H1 (cell line): ENCODE measurements around the gene CNKSR2. TPM values are rescaled to one million over a fixed set of nuclear protein-coding genes. Genes with fewer than 3 reads are reported as not detected.

Experiments
- BACH1 ChIP-seq: IDR thresholded peaks from 2 replicates; pipeline ENCODE4 v1.6.1; 2012; ENCODE audit warnings: low read length, improper control_type of control experiment
- CBX5 ChIP-seq: fragments of 300-800, 300-1000 bp; sonication (generic); IDR thresholded peaks from 2 replicates; pipeline ENCODE4 v1.7.1; 2016; ENCODE audit warnings: antibody characterized with exemption, low read length, low read depth
- CEBPB ChIP-seq: IDR thresholded peaks from 2 replicates; pipeline ENCODE4 v1.6.1; 2012; ENCODE audit warnings: low read depth, low read length
- CHD1 ChIP-seq: IDR thresholded peaks from 2 replicates; pipeline ENCODE4 v1.6.1; 2012; ENCODE audit warnings: low read depth, low read length, improper control_type of control experiment
- CHD7 ChIP-seq: fragments of 300-600 bp; sonication (generic); IDR thresholded peaks from 2 replicates; pipeline ENCODE4 v1.7.1; 2012; ENCODE audit warnings: low read length, moderate library complexity, mild to moderate bottlenecking, inconsistent platforms; ENCODE audit not compliant: insufficient replicate concordance
- CTBP2 ChIP-seq: IDR thresholded peaks from 2 replicates; pipeline ENCODE4 v1.7.0; 2011; ENCODE audit warnings: borderline replicate concordance, mild to moderate bottlenecking, moderate library complexity, mixed read lengths, low read length; ENCODE audit not compliant: insufficient read depth, insufficient read length
- EGR1 ChIP-seq: IDR thresholded peaks from 2 replicates; pipeline ENCODE4 v1.6.1; 2011; ENCODE audit warnings: low read depth, low read length, borderline replicate concordance
- KDM5A ChIP-seq: fragments of 200-600 bp; IDR thresholded peaks from 2 replicates; pipeline ENCODE4 v1.7.1; 2012; ENCODE audit warnings: mild to moderate bottlenecking, low read length, inconsistent platforms, mixed read lengths
- NANOG ChIP-seq: IDR thresholded peaks from 2 replicates; pipeline ENCODE4 v1.6.1; 2011; ENCODE audit warnings: low read length, low read depth, mild to moderate bottlenecking, inconsistent platforms; ENCODE audit not compliant: insufficient read depth, poor library complexity, severe bottlenecking
- NRF1 ChIP-seq: IDR thresholded peaks from 2 replicates; pipeline ENCODE4 v1.6.1; 2011; ENCODE audit warnings: mild to moderate bottlenecking, low read depth, low read length, improper control_type of control experiment
- POLR2A ChIP-seq, 2 experiments: IDR thresholded peaks; 1 replicate in 1 of 2; 2 replicates in 1 of 2; pipeline ENCODE4 v1.6.1; 2011; ENCODE audit warnings: low read depth in 2 of 2, low read length in 2 of 2, mild to moderate bottlenecking in 2 of 2; ENCODE audit errors: control extremely low read depth in 1 of 2
- RXRA ChIP-seq: IDR thresholded peaks from 2 replicates; pipeline ENCODE4 v1.6.1; 2011; ENCODE audit warnings: low read depth, mild to moderate bottlenecking, low read length, moderate library complexity; ENCODE audit not compliant: insufficient read depth
- polyA plus RNA-seq, 7 experiments: library from polyadenylated mRNA; depleted of rRNA in 3 of 7; stranded (reverse) in 5 of 7; unstranded in 2 of 7; fragments of >200 nt in 5 of 7; fragments of 200-250 nt in 2 of 7; gene quantifications; 1 replicate in 5 of 7; 2 replicates in 1 of 7; 4 replicates in 1 of 7; pipeline versions ENCODE4 v1.2.1 to v1.2.3, GENCODE V29; 2011 to 2013; ENCODE audit warnings: missing spikeins in 2 of 7, mixed read lengths in 2 of 7
- total RNA-seq: library from RNA; stranded (reverse); fragmentation: NEBNext Ultra II Directional; extraction: Animal tissue kit (Norgen Biotek cat#: 25700); gene quantifications from 2 replicates; pipeline ENCODE4 v1.2.1, GENCODE V29; 2021

The CNKSR2 gene
- total and polyA plus RNA-seq, 2 of the 8 experiments (the other 6 are each of a cell fraction or from before 2014, with no cell fraction given): 5.5 to 16.3 TPM

DNA sequence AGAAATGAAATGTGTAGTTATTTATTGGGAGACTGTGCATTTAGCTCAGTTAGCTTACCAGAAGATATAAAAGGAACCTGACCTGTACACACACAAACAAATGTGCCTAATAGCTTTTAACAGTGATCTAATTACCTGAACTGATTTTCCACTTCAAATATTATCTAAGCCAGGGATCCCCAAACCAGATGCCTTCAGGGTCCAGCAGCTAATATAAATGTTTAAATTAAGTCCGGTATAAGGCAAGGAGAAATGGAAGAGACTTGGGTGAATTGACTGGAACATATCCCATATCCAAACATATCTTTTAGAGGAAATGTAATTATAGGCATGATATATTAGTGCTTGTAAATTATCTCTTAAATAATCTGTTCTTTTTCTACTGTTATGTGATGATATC, 66.7 kb downstream of the CNKSR2 start (continued):
- TF ChIP-seq CHD7: no peak
- no peak for TF ChIP-seq RXRA
- no peak for TF ChIP-seq POLR2A (IDR thresholded peaks at IDR 0.05; ENCODE audit: control extremely low read depth in 1 of 2, low read depth in 2 of 2, low read length in 2 of 2)
- TF ChIP-seq CTBP2: no peak
- no peak for TF ChIP-seq CBX5
- TF ChIP-seq KDM5A: no peak
- no peak for TF ChIP-seq NANOG
- TF ChIP-seq CHD1: no peak
- TF ChIP-seq CEBPB: no peak
- no peak for TF ChIP-seq BACH1
- TF ChIP-seq NRF1: no peak
- no peak for TF ChIP-seq EGR1
